22Rv1 (cell line): ENCODE data around the gene SOD1.
"Not testable (repeated sequence)": the region's sequence is repeated elsewhere in the genome, so short reads cannot be mapped to it uniquely, and the experiment has no call there.

Experiments
- H3K27ac ChIP-seq: fragments of 450-650 bp; 2 replicates; pipeline ENCODE4 v1.5.1; 2017
- CTCF ChIP-seq: fragments of 450-650 bp; IDR thresholded peaks from 2 replicates; pipeline ENCODE4 v1.5.1; 2017; ENCODE audit warnings: mild to moderate bottlenecking
- ZFX ChIP-seq: fragments of 450-650 bp; IDR thresholded peaks from 2 replicates; pipeline ENCODE4 v1.6.1; 2017; ENCODE audit warnings: antibody characterized with exemption, borderline replicate concordance

The SOD1 gene

DNA sequence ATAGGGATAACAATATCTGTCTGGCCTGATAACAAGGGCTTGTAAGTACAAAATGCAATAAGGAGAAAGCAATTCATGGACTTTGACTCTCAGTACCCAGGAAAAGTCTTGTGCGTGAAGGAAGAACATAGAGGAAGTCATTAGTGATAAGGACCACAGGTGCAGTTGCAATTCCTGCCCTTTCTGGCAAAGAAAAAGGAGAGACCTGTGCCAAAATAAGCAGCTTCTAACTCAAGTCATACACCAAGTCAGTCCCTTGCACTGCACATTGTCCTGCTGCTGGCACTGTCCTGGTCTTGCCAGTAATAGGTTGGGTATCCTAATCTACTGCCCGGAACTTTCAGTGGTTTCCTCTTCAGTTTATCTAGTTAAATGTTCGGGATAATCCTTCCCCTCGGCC, 14.8 kb upstream of the SOD1 start:
- no peak for TF ChIP-seq ZFX
- TF ChIP-seq CTCF: no peak
- H3K27ac ChIP-seq: no peak overlapping the region

DNA sequence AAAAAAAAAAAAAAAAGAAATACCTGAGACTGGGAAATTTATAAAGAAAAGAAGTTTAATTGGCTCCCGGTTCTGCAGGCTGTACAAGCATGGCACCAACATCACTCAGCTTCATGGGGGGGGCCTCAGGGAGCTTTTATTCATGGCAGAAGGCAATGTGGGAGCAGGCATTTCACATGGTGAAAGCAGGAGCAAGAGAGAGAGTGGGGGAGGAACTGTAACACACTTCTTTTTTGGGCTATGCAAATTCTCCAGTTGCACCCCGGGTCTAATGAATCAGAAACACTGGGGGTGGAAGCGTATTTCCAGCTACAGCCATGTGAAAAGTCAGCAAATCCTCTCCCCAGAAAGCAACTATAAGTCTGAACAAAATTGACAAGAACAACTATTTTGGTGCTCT, 11.8 kb upstream of the SOD1 start:
- no peak overlapping the region for H3K27ac ChIP-seq
- TF ChIP-seq CTCF: no peak
- no peak for TF ChIP-seq ZFX

GRCh38 chr21:31650930-31651329, 8.6 kb upstream of the SOD1 start:
- TF ChIP-seq ZFX (no peak), CTCF (no peak)
- no peak overlapping the region for H3K27ac ChIP-seq

DNA sequence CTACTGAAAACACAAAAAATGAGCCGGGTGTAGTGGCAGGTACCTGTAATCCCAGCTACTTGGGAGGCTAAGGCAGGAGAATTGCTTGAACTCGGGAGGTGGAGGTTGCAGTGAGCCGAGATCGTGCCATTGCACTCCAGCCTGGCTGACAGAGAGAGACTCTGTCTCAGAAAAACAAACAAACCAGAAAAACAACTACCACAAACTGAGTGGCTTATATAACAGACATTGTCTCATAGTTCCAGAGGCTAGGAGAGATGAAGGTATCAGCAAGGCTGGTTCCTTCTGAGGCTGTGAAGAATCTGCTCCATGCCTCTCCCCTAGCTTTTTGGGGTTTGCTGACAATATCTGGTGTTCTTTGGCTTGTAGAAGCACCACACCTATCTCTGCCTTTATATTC, 8.0 kb upstream of the SOD1 start:
- not testable (repeated sequence) for H3K27ac ChIP-seq

GRCh38 chr21:31654340-31654739, 5.2 kb upstream of the SOD1 start:
- H3K27ac ChIP-seq: no peak overlapping the region
- TF ChIP-seq ZFX (no peak), CTCF (no peak)

- not testable (repeated sequence) for H3K27ac ChIP-seq
Measured at GRCh38 chr21:31654821-31655580, 4.5 kb upstream of the SOD1 start.

- TF ChIP-seq CTCF: no peak
- TF ChIP-seq ZFX: no peak
- no peak overlapping the region for H3K27ac ChIP-seq
Measured at GRCh38 chr21:31656199-31657095, 3.0 kb upstream of the SOD1 start.

DNA sequence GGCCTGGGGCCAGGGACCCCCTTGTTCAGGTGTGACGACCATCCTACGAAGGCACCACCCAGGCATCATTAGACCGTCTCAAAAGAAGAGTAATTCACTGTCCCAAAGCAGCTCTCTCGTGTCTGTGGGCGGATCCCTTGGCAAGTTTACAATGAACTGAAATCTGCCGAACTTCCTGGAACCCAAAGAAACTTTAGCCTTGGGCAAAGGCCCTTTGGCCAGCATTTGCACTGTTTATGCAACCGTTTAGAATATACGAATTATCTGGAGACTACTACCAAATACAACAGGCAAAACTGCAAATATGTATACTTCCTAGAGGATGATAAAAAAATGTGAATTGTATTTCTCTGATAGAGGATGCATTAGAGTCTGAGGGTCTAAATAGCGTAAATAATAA, 1.4 kb upstream of the SOD1 start:
- no peak overlapping the region for H3K27ac ChIP-seq
- TF ChIP-seq ZFX: no peak
- no peak for TF ChIP-seq CTCF
